CD14-positive monocyte (primary cell): ENCODE measurements around the gene SIK2. TPM values are rescaled to one million over a fixed set of nuclear protein-coding genes. Genes with fewer than 3 reads are reported as not detected.

ENCODE experiments used
- DNase-seq, 3 donors: peaks; one replicate each; pipeline ENCODE4 v3.0.0-alpha.2; 2011 to 2022
- H2AFZ ChIP-seq: 2 replicates; pipeline ENCODE4 v1.6.0; 2012; ENCODE audit warnings: mild to moderate bottlenecking, low read depth, low read length, inconsistent platforms; ENCODE audit not compliant: insufficient read depth, poor library complexity, severe bottlenecking
- H3K27ac ChIP-seq, 2 donors: 1 replicate in 1 of 2; 2 replicates in 1 of 2; pipeline ENCODE4 v1.5.1; 2012 to 2013; ENCODE audit warnings: low read length in 2 of 2, control low read depth in 1 of 2, inconsistent platforms in 1 of 2, low read depth in 1 of 2, mild to moderate bottlenecking in 1 of 2
- H3K27me3 ChIP-seq, 2 donors: one replicate each; pipeline versions ENCODE4 v1.6.0 to v1.6.1; 2011 to 2013; ENCODE audit warnings: low read length in 2 of 2; ENCODE audit not compliant: control insufficient read depth in 2 of 2, insufficient read depth in 2 of 2
- H3K36me3 ChIP-seq, 2 donors: replicated peaks in 1 of 2; 1 replicate in 1 of 2; 2 replicates in 1 of 2; pipeline versions ENCODE4 v1.5.1 to v1.6.1; 2012 to 2013; ENCODE audit warnings: low read length in 2 of 2, control low read depth in 1 of 2, inconsistent platforms in 1 of 2, mild to moderate bottlenecking in 1 of 2; ENCODE audit not compliant: insufficient read depth in 2 of 2, control insufficient read depth in 1 of 2
- H3K4me1 ChIP-seq, 2 donors: 1 replicate in 1 of 2; 2 replicates in 1 of 2; pipeline versions ENCODE4 v1.5.1 to v1.6.1; 2012 to 2013; ENCODE audit warnings: low read length in 2 of 2, control low read depth in 1 of 2, inconsistent platforms in 1 of 2, mild to moderate bottlenecking in 1 of 2, moderate library complexity in 1 of 2; ENCODE audit not compliant: insufficient read depth in 2 of 2, control insufficient read depth in 1 of 2
- H3K4me2 ChIP-seq: replicated peaks from 2 replicates; pipeline ENCODE3; 2012; ENCODE audit warnings: low read length, moderate library complexity, mild to moderate bottlenecking; ENCODE audit not compliant: poor library complexity, severe bottlenecking; ENCODE audit errors: extremely low read depth
- H3K4me3 ChIP-seq, 3 experiments: fragments of 200-600 bp in 1 of 3; sonication (generic) in 1 of 3; replicated peaks in 1 of 3; 1 replicate in 2 of 3; 2 replicates in 1 of 3; pipeline ENCODE4 v1.5.1; 2011 to 2013; ENCODE audit warnings: low read length in 3 of 3, mild to moderate bottlenecking in 3 of 3, control low read depth in 2 of 3, low read depth in 2 of 3, inconsistent platforms in 1 of 3, moderate library complexity in 1 of 3
- H3K79me2 ChIP-seq: 2 replicates; pipeline ENCODE4 v1.6.0; 2012; ENCODE audit warnings: mild to moderate bottlenecking, control low read depth, inconsistent platforms, low read length, moderate library complexity; ENCODE audit not compliant: insufficient read depth
- H3K9ac ChIP-seq: 2 replicates; pipeline ENCODE4 v1.6.0; 2017; ENCODE audit warnings: low read length, mild to moderate bottlenecking; ENCODE audit not compliant: insufficient read depth, poor library complexity, severe bottlenecking
- H3K9me3 ChIP-seq, 2 donors: replicated peaks in 1 of 2; 1 replicate in 1 of 2; 2 replicates in 1 of 2; pipeline versions ENCODE4 v1.5.1 to v1.6.1; 2012 to 2013; ENCODE audit warnings: low read length in 2 of 2, control low read depth in 1 of 2; ENCODE audit not compliant: control insufficient read depth in 1 of 2, insufficient read depth in 1 of 2
- H4K20me1 ChIP-seq: 2 replicates; pipeline ENCODE4 v1.6.0; 2012; ENCODE audit warnings: mild to moderate bottlenecking, low read length, control low read depth, moderate library complexity; ENCODE audit not compliant: insufficient read depth
- H3K27ac Mint-ChIP-seq, 7 donors: one replicate each; pipeline ENCODE4 v1.8.0; 2020; ENCODE audit warnings: mild to moderate bottlenecking in 7 of 7, mixed read lengths in 7 of 7, moderate library complexity in 6 of 7, inconsistent platforms in 2 of 7
- H3K27me3 Mint-ChIP-seq, 3 donors: one replicate each; pipeline ENCODE4 v1.8.0; 2021 to 2022; ENCODE audit warnings: low read depth in 3 of 3, mild to moderate bottlenecking in 3 of 3, mixed read lengths in 3 of 3, moderate library complexity in 3 of 3, inconsistent platforms in 1 of 3
- H3K36me3 Mint-ChIP-seq, 2 donors: one replicate each; pipeline ENCODE4 v1.8.0; 2020; ENCODE audit warnings: mixed read lengths in 2 of 2, inconsistent platforms in 1 of 2, mild to moderate bottlenecking in 1 of 2
- H3K4me1 Mint-ChIP-seq: one replicate; pipeline ENCODE4 v1.8.0; 2020; ENCODE audit warnings: mild to moderate bottlenecking, mixed read lengths
- H3K4me3 Mint-ChIP-seq, 2 donors: one replicate each; pipeline ENCODE4 v1.8.0; 2020; ENCODE audit warnings: mild to moderate bottlenecking in 2 of 2, mixed read lengths in 2 of 2, moderate library complexity in 1 of 2
- H3K9me3 Mint-ChIP-seq, 7 donors: one replicate each; pipeline ENCODE4 v1.8.0; 2020 to 2022; ENCODE audit warnings: mixed read lengths in 7 of 7, mild to moderate bottlenecking in 6 of 7, moderate library complexity in 6 of 7, inconsistent platforms in 2 of 7
- CTCF ChIP-seq: fragments of 200-600 bp; IDR thresholded peaks from one replicate; pipeline ENCODE4 v1.8.0; 2022; ENCODE audit warnings: antibody characterized with exemption, mild to moderate bottlenecking
- WGBS: methylation state at CpG from one replicate; pipeline ENCODE4 v1.1.5; 2013; ENCODE audit warnings: missing lambda C conversion rate; ENCODE audit not compliant: insufficient coverage; 5-methylcytosine and 5-hydroxymethylcytosine counted together
- intact Hi-C, 2 donors: fragments of 100-400 bp; cut with micrococcal nuclease; formaldehyde crosslinking; loops; one replicate each; pipeline versions ENCODE4 v1.15.0 to v1.15.1; 2023
- polyA plus RNA-seq, 3 donors: library from polyadenylated mRNA; depleted of rRNA in 1 of 3; unstranded in 2 of 3; stranded (reverse) in 1 of 3; fragments of 300-500 nt in 2 of 3; fragments of >200 nt in 1 of 3; fragmentation: Illumina TruSeq in 2 of 3; gene quantifications; 1 replicate in 2 of 3; 2 replicates in 1 of 3; pipeline ENCODE4 v1.2.3, GENCODE V29; 2012 to 2021

SIK2 gene
- polyA plus RNA-seq, 3 donors = 0.16 to 8.8 (median 0.23) TPM

GRCh38 chr11:111589114-111589513, 13.1 kb upstream of the SIK2 start:
- H3K4me3 ChIP-seq = no peak overlapping the region
- no peak overlapping the region for H2AFZ ChIP-seq
- H3K27me3 Mint-ChIP-seq = peaks cover 0 to 2% (median 0%) of the 10 kb centered on the region in 3 donors
- no peak overlapping the region for H3K27ac Mint-ChIP-seq
- H3K79me2 ChIP-seq = no peaks in the 10 kb centered on the region
- TF ChIP-seq CTCF = no peak
- no peaks in the 10 kb centered on the region for H3K9me3 ChIP-seq
- no peak overlapping the region for H3K4me3 Mint-ChIP-seq
- H4K20me1 ChIP-seq = no peaks in the 10 kb centered on the region
- intact Hi-C loops = loop anchor here in 1 of 2 donors (5.0 kb wide), 1 partner anchor 188 kb away; no protein-coding TSS in a partner anchor
- peaks cover 9% of the 10 kb centered on the region for H3K4me1 Mint-ChIP-seq
- H3K36me3 Mint-ChIP-seq = no peaks in the 10 kb centered on the region
- H3K36me3 ChIP-seq = no peaks in the 10 kb centered on the region
- H3K4me2 ChIP-seq = no peak overlapping the region
- no peak for DNase-seq
- no CpG with 5 or more reads among the region's 2 CpGs for whole genome bisulfite sequencing
- no peak overlapping the region for H3K27ac ChIP-seq
- H3K4me1 ChIP-seq = no peaks in the 10 kb centered on the region
- H3K9me3 Mint-ChIP-seq = peaks cover 0 to 1% (median 0%) of the 10 kb centered on the region in 7 donors
- H3K27me3 ChIP-seq = no peaks in the 10 kb centered on the region
- no peak overlapping the region for H3K9ac ChIP-seq

GRCh38 chr11:111589886-111590499, 12.3 kb upstream of the SIK2 start:
- peaks cover 0 to 2% (median 0%) of the 10 kb centered on the region in 3 donors for H3K27me3 Mint-ChIP-seq
- H3K9ac ChIP-seq = no peak overlapping the region
- H3K79me2 ChIP-seq = no peaks in the 10 kb centered on the region
- H3K9me3 ChIP-seq = no peaks in the 10 kb centered on the region
- no peak overlapping the region for H3K27ac Mint-ChIP-seq
- no peak overlapping the region for H3K4me2 ChIP-seq
- no peak overlapping the region for H3K4me3 Mint-ChIP-seq
- H3K4me1 Mint-ChIP-seq = peaks cover 11% of the 10 kb centered on the region
- WGBS = no CpG with 5 or more reads among the region's 5 CpGs
- no peaks in the 10 kb centered on the region for H4K20me1 ChIP-seq
- H3K27ac ChIP-seq = no peak overlapping the region
- no peak overlapping the region for H2AFZ ChIP-seq
- H3K4me1 ChIP-seq = no peaks in the 10 kb centered on the region
- DNase-seq = no peak
- peaks cover 0 to 1% (median 0%) of the 10 kb centered on the region in 7 donors for H3K9me3 Mint-ChIP-seq
- H3K36me3 ChIP-seq = no peaks in the 10 kb centered on the region
- H3K27me3 ChIP-seq = no peaks in the 10 kb centered on the region
- TF ChIP-seq CTCF = no peak
- H3K4me3 ChIP-seq = no peak overlapping the region
- H3K36me3 Mint-ChIP-seq = no peaks in the 10 kb centered on the region
- intact Hi-C loops = loop anchor here in 1 of 2 donors (5.0 kb wide), 2 partner anchors 187 to 252 kb away; no protein-coding TSS in a partner anchor
